Left ventricle myocardium inferior (tissue), 1 donor: ENCODE measurements around the gene IRF9. TPM values are rescaled to one million over a fixed set of nuclear protein-coding genes. Genes with fewer than 3 reads are reported as not detected.
A peak's percentile ranks its signal among the peaks of the same experiment; 100 is the strongest.

ENCODE experiments used
- DNase-seq: peaks from one replicate; pipeline ENCODE4 v3.0.0-alpha.2; 2020
- H3K27ac ChIP-seq: fragments of 200-600 bp; replicated peaks from 2 replicates; pipeline ENCODE4 v1.8.0; 2021
- H3K27me3 ChIP-seq: fragments of 200-600 bp; 2 replicates; pipeline ENCODE4 v1.8.0; 2021; ENCODE audit warnings: low read depth
- H3K36me3 ChIP-seq: fragments of 200-600 bp; 2 replicates; pipeline ENCODE4 v1.8.0; 2021
- H3K4me1 ChIP-seq: fragments of 200-600 bp; 2 replicates; pipeline ENCODE4 v1.8.0; 2021
- H3K4me3 ChIP-seq: fragments of 200-600 bp; 2 replicates; pipeline ENCODE4 v1.8.0; 2021; ENCODE audit warnings: mild to moderate bottlenecking, moderate library complexity
- H3K9me3 ChIP-seq: fragments of 200-600 bp; replicated peaks from 2 replicates; pipeline ENCODE4 v1.8.0; 2021
- CTCF ChIP-seq: fragments of 200-600 bp; IDR thresholded peaks from 2 replicates; pipeline ENCODE4 v1.8.0; 2021; ENCODE audit warnings: antibody characterized with exemption, mild to moderate bottlenecking, borderline replicate concordance
- intact Hi-C: fragments of 100-400 bp; cut with micrococcal nuclease; formaldehyde crosslinking; loops from one replicate; pipeline ENCODE4 v1.11.0; 2022
- total RNA-seq: library from RNA; stranded (reverse); fragmentation: NEBNext Ultra II Directional; extraction: Animal tissue kit (Norgen Biotek cat#: 25700); gene quantifications from one replicate; pipeline ENCODE4 v1.2.1, GENCODE V29; 2021
- donor health status: DM: no; HTN: yes; CAD: no; lungs with severe emphysema.

The IRF9 gene
- total RNA-seq, 1 donor from 2014 or later: 24.0 TPM

GRCh38 chr14:24137529-24138395 is 23.3 kb upstream of the IRF9 start:
- peaks cover 67% of the 10 kb centered on the region for H3K4me1 ChIP-seq
- H3K4me3 ChIP-seq: no peak overlapping the region
- peak overlapping the region; percentile 94 for H3K27ac ChIP-seq
- no peaks in the 10 kb centered on the region for H3K27me3 ChIP-seq
- TF ChIP-seq CTCF: no peak
- intact Hi-C loops: no loop called here
- peaks cover 28% of the 10 kb centered on the region for H3K36me3 ChIP-seq
- no peaks in the 10 kb centered on the region for H3K9me3 ChIP-seq
- DNase-seq: no peak

GRCh38 chr14:24138396-24139271 is 22.4 kb upstream of the IRF9 start:
- Histone ChIP-seq H3K4me1 (peaks cover 70% of the 10 kb centered on the region), H3K27me3 (no peaks in the 10 kb centered on the region), H3K27ac (peak overlapping the region; percentile 40), H3K36me3 (peaks cover 35% of the 10 kb centered on the region), H3K4me3 (no peak overlapping the region), H3K9me3 (no peaks in the 10 kb centered on the region)
- no peak for DNase-seq
- TF ChIP-seq CTCF: no peak
- intact Hi-C loops: no loop called here

- Histone ChIP-seq H3K27ac (peak overlapping the region; percentile 94), H3K9me3 (no peaks in the 10 kb centered on the region), H3K4me3 (peak overlapping the region; percentile 93), H3K4me1 (peaks cover 70% of the 10 kb centered on the region), H3K27me3 (no peaks in the 10 kb centered on the region), H3K36me3 (peaks cover 40% of the 10 kb centered on the region)
- no peak for DNase-seq
- no peak for TF ChIP-seq CTCF
- intact Hi-C loops: no loop called here
Measured at GRCh38 chr14:24139272-24139934, 21.7 kb upstream of the IRF9 start.

- TF ChIP-seq CTCF: peak; percentile 80
- peaks cover 40% of the 10 kb centered on the region for H3K36me3 ChIP-seq
- intact Hi-C loops: no loop called here
Measured at GRCh38 chr14:24141097-24141880, 19.8 kb upstream of the IRF9 start, which contains the start of gene EMC9. TSS of gene EMC9 (minus strand) at chr14:24141591. CDS start at chr14:24141304, 287 bp downstream.

More at GRCh38 chr14:24141097-24141880, 19.8 kb upstream of the IRF9 start, which contains the start of gene EMC9:
- H3K27ac ChIP-seq: peak within 1 kb of the TSS; percentile 94
- H3K4me1 ChIP-seq: peaks cover 76% of the 10 kb centered on the region
- DNase-seq: peak; percentile 100
- H3K4me3 ChIP-seq: peak within 1 kb of the TSS; percentile 93
- H3K9me3 ChIP-seq: no peaks in the 10 kb centered on the region
- no peaks in the 10 kb centered on the region for H3K27me3 ChIP-seq
